Activated T-helper 9 cell treated with anti-CD3 and anti-CD28 coated beads, Interleukin-2, amount 50 U/mL, for 16 hours (primary cell): Measurements from ENCODE around the gene RAD9A.

Source experiments
- DNase-seq: peaks from one replicate; pipeline ENCODE4 v3.0.0-alpha.2; 2020; ENCODE audit warnings: low read depth

RAD9A gene

DNA sequence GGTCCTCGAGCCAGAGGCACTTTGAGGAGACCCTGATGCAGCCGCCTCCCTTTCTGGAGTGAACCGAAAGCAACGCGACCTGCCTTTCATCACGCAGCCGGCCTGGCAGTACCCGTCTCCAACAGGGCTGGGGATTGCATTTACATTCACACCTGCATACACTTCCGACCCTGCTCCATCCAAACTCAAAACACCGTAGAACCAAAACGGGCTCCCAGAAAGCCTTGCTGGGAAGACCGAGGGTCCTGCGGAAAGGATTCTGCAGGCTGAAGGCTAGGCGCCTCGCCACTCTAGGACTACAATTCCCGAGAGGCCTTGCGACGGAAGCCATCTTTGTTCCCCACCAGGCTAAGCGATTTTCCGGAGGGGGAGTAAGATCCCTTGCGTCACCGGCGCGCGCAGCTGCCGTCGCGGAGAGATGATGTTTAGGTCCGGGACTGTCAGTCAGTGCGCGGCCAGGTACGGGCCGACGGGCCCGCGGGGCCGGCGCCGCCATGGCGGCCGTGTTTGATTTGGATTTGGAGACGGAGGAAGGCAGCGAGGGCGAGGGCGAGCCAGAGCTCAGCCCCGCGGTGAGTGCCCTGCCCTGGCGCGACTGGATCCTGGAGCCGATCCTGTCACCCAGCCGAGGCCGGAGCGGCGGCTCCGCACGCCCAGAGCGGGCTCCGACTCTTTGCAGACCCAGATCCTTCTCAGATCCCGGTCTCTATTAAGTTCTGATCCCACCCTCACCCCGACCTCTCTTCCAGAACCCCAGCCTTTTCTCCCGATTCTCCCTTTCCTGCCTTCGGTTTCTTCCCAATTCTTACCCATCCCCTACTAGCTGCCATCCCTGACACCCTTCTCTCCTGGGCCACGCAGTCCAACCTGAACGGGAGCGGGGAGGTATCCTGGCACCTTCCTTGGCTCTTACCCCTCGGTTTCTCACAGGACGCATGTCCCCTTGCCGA, 36.5 kb downstream of the RAD9A start, which contains the start of gene RPS6KB2:
Gene RPS6KB2 (plus strand): TSS at position 443 of the 950 bp plus-strand sequence. CDS start 52 bp downstream, at position 495.
- DNase-seq, result peak; percentile 98

DNA sequence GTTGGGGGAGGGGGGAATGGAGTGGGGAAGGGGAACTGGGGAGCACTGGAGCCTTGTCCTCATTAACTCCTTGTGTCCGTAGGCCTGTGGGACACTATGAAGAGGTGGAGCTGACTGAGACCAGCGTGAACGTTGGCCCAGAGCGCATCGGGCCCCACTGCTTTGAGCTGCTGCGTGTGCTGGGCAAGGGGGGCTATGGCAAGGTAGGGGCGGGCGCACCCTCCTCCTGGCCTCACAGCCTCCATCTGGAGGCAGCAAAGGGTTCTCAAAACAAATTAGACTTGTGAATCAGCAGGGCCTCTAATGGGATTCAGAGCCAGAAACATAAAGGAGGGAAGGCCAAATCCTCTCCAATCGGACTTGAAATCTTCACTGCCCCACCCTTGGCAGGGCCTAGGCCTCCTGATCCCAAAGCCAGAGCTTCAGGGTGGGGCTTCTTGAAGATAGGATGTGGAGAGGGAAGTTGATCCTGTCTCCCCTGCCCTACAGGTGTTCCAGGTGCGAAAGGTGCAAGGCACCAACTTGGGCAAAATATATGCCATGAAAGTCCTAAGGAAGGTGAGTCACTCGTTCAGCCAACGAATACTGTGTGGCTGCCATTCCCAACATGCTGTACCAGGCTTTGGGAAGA, 37.4 kb downstream of the RAD9A start:
- no peak for DNase-seq

DNA sequence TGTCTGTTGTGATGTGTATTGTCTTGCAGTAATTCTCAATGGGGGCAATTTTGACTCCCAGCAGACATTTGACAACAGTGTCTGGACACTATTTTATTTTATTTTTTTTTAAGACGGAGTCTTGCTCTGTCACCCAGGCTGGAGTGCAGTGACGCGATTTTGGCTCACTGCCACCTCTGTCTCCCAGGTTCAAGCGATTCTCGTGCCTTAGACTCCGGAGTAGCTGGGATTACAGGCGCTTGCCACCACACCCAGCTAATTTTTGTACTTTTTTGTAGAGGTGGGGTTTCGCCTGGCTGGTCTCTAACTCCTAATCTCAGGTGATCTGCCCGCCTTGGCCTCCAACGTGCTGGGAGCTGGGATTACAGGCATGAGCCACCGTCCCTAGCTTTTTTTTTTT, 37.9 kb downstream of the RAD9A start:
- no peak for DNase-seq

DNA sequence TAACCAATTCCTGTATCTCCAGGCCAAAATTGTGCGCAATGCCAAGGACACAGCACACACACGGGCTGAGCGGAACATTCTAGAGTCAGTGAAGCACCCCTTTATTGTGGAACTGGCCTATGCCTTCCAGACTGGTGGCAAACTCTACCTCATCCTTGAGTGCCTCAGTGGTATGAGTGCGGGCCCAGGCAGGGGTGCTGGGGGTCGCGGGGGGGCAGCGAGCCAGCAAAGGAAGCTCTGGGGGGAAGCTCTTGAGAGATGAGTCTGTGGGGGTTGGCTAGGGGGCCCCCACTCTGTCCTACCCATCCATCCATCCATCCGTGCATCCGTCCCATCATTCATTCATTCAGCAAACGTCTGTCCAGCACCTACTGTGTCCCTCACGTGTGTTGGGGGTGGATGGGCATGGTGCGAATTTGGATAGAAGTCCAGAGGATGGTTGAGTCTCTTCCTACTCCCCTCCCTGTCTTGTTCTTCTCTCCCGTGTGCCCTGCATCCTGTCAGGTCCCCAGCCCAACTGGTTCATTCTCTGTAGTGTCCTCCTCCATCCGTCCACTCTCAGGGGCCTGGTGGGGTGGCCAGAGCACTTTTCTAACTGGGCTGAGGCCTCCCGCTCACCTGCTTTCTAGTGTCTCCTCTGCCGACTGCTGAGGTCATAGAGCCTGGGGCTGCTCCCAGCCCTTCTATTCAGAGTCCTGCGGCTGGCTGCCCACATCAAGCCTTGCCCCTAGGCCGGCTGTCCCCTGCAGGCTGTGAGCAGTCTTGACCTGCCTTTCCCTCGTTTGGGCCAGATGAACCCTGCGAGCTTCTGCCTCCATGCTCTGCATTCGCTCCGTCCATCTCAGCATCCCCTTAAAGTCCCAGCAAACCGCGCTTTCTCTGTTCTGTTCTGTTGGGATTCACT, 39.8 kb downstream of the RAD9A start:
- DNase-seq, result no peak

DNA sequence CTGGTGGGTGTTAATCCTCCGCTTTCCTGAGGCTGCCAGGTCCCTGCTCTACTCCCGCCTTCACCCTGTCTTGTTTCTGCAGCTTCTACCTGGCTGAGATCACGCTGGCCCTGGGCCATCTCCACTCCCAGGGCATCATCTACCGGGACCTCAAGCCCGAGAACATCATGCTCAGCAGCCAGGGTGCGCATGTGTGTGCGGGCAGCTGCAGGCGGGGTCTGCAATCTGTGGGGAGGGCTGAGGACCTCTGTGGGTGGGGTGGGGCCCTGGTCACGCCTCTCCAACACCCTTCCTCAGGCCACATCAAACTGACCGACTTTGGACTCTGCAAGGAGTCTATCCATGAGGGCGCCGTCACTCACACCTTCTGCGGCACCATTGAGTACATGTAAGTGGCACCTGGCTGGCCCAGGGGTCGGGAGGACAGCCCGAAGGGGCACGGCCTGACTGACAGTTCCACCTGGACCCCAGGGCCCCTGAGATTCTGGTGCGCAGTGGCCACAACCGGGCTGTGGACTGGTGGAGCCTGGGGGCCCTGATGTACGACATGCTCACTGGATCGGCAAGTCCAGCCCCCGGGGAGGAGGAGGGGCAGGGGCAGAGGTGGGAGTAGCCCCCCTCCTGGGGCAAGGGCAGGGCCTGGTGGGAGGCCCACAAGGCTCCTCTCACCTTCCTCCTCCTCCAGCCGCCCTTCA, 41.0 kb downstream of the RAD9A start:
- DNase-seq, result no peak

DNA sequence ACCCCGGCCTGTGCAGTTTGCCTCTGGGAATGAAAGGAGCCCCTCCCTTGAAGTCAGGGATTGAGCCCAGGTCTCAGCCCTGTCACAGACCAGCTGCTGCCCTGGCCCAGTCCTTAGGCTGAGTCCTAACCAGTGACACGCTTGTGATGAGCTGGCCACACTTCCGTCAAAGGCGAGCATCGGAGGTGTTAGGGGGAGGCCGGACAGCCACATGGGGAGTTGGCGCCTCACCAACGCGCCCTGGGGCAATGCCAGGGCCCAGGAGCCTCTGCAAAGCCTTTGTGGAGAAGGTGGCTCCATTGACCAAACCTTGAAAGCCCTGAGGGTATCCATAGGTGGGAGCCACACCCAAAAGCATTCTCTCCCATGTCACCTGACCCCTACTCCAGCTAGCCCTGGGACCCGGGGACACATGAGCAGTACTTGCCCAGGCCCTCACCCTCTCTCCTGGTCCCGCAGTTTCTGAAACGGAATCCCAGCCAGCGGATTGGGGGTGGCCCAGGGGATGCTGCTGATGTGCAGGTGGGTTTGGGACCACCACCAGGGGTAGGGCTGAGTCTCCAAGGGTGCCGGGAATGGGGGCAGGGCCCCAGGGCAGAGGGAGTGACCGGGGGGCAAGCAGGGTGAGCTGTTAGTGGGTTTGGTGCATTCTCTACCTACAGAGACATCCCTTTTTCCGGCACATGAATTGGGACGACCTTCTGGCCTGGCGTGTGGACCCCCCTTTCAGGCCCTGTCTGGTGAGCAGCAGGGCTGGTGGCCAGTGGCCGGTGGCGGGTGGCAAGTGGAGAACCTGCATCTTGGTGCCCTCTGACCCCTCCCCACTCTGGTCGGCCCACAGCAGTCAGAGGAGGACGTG, 42.0 kb downstream of the RAD9A start:
- no peak for DNase-seq

DNA sequence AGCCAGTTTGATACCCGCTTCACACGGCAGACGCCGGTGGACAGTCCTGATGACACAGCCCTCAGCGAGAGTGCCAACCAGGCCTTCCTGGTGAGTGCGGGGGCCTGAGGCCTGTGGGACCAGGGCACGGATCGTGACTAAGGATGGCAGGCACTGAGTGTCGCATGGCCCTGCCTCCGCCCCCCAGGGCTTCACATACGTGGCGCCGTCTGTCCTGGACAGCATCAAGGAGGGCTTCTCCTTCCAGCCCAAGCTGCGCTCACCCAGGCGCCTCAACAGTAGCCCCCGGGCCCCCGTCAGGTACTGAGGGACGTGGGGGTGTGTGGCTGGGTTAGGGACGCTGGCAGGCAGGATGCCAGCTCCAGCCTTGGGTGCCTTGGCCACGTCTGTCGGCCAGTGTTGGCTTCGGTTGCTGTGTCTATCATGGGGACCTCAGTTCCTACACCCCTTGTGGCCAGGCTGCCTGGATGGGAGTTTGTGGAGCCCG, 42.7 kb downstream of the RAD9A start:
- DNase-seq, result no peak

DNA sequence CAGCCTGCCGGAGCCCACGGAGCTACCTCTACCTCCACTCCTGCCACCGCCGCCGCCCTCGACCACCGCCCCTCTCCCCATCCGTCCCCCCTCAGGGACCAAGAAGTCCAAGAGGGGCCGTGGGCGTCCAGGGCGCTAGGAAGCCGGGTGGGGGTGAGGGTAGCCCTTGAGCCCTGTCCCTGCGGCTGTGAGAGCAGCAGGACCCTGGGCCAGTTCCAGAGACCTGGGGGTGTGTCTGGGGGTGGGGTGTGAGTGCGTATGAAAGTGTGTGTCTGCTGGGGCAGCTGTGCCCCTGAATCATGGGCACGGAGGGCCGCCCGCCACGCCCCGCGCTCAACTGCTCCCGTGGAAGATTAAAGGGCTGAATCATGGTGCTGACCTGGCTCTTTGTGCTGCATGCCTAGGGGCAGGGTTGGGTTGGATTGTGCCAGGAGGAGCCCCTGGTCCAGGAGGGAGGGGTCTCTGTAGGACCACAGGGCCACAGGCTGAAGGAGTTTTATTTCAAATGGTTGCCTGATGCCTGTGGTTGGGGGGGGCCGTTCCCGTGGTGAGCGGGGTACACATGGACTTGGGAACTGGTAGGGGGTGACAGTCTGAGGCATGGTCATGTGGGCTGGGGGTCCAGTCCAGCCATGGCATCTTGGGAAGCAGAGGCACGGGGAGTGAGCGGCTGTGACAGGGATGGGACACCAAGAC, 43.4 kb downstream of the RAD9A start:
- DNase-seq, result no peak

DNA sequence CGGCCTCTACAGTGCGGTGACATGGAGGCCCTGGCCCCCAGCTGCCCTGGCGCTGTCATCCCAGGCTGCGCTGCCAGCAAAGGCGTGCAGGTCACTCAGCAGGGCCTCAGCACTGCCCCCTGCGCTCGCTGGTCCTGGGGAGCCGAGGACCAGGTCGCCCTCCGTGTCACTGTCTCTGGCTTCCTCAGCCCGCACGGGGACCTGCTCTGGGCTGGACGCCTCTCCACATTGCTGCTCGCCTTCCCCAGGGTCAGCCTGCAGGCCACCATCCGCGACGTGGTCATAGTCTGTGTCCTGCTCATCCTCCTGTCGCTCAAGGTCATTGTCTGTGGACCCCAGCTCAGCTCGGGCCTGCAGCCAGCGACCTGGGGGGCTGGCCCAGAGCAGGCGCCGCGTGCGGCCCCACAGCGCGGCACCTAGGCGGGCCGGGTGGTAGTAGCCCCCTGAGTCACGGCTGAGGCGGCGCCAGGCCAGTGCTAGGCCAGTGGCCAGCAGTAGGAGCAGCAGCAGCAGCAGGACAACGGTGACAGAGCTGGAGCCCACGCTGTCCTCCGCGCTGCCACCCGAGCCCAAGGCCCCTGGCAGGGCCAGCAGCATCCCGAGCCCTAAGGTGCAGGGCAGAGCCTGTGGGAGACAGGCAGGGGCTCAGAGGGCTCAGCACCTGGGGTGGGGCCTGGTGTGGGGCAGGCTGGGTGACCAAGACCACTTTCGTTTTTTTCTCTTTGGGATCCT, 44.1 kb downstream of the RAD9A start:
- no peak for DNase-seq

DNA sequence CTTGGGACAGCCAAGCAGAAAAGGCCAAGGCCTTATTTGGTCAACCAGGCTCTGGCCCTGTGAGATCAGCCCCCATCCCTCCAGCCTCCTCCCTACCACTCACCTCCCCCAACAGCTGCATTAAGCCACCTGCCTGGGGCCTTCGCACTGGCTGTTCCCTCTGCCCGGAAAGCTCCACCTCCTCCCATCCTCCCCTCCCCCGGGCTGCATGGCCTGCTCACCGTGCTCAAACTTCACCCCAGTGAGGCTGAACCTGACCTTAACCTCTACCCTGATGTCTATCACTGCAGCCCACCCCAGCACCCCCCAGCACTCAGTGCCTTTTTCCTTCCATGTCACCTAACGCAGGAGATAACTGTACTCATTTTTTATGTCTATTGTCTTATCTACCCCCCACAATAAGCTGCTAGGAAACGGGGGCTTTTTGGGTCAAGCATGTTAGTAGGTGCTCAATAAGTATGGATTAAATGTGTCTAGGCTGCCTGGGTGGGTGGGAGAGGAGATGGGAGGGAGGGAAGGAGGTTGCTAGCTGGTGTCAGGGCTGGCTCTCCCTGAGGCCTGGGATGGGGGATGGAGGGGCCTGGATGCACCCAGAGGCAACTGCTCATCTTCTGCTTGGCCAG, 44.8 kb downstream of the RAD9A start:
- no peak for DNase-seq

DNA sequence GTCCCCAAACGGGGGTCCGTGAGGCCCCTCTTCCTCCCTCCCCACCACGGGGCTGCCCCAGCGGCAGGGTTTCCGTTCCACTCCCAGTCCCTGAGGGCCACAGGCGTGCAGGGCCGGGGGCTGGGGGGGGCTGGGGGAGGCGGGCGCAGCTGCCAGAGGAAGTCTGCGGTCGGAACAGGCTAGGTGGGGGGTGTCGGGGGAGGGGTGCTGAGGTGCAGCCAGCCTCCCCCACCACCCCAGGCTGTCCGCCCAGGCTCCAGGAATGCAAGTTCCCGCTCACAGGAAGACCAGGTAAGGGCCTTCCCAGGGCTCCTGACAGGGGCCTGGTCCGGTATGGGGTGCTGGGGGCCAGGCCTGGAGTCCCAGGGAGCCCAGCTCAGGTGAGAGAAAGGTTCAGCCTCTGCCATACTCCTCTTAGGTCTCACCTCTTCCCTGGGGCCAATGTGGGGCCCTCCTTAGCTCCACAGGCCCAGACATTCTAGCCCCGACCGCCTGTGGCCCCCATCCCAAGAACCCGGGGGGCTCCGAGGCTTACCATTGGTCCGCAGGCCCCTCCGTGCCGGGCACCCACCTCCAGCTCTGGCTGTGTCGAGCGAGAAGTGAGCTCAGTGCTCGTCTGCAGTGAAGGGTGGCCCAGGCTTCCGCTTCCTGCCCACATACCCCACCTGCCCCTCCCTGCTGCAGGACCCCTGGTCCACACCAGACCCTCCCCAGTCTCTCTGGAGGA, 45.5 kb downstream of the RAD9A start, which contains the start of gene PTPRCAP:
Gene PTPRCAP (minus strand): TSS at position 601 of the 727 bp plus-strand sequence. CDS start 63 bp downstream, at position 538.
- DNase-seq, result peak; percentile 60

DNA sequence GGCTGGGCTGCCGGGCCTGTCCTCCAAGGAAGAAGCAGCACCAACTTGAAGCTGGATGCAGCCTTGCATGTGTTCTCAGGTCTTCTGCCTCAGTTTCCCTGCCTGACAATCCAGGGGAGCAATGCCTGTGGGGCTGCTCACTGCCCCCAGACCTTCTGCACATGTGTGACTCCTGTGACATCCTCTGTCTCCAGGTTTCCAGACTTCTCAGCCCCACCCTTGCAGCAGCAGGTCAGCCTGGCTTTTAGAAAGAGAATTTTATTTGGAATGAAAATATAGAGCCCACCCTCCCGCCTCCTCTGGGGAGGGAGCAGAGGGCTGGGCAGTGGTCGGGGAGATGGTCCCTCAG, 46.0 kb downstream of the RAD9A start:
- no peak for DNase-seq

DNA sequence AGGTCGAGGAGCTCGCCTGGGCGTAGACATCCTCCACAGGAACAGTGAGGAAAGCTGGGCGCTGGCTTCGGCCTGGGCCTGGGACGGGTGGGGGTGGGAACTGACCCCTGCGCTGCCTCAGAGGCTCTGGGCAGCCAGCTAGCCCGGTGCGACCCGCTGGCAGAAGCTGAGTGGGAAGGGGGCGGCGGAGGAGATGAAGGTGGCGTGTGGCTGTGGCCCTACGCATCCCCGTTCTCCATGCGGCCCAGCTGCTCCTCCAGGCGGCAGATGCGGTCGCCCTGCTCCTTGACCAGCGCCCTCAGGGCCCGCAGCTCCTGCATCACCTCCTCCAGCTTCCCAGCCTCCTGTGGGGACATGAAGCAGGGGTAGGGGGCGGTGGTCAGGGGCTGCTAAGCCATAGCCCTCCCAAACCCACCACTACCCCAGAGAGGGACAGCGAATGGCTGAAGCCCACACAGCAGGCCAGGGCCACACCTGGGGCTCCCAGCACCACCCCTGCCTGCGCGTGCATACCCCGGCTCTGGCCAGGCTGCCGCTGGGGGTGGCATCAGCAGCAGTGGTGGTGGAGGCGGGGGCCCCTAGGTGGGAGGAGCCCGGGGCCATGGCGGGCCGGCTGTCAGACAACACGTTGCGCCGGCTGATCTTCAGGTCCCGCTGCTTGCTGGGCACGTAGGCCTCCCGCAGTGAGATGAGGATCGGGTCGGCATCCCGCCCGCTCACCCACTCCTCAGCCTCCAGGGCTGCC, 46.5 kb downstream of the RAD9A start:
- peak; percentile 69 for DNase-seq

DNA sequence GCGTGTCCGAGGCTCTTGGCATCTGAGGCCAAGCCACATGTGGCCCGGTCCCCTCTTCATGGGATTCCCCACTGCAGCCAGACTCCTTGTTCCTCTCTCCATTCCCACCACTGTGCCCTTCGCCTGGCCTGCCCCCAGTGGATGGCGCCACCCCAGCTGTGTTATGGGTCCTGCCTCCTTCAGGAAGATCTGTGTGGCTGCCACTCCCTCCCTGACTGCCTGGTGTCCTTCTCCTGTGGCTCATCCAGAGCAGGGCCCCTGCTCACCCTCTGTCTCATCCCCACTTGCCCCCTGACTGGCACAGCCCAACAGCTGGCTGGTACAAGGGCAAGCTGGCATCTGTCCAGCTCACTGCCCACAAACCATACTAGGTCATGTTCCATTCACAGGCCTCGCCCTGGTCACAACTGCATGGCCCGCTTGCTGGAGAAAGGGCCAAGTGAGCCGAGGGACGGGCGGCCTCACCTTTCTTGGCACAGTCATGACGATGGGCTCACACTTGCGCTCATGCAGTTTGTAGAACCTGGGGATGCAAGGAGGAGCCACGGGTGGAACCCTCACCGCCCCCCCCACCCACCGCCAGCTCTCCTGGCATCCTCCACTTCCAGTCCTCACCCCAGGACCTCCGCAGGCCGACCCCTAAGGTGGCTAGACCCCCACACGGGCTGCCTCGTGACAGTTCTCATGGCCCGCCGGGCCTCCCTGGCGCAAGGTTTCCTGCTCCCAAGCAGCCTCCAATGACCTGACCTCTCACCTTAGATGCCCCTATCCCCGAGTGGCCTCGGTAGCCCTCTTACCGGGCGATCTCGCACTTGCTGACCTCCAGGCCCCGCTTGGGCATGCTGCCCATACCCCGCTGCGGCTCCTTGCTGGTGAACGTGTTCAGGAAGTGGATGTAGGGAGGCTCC, 47.8 kb downstream of the RAD9A start:
- no peak for DNase-seq

DNA sequence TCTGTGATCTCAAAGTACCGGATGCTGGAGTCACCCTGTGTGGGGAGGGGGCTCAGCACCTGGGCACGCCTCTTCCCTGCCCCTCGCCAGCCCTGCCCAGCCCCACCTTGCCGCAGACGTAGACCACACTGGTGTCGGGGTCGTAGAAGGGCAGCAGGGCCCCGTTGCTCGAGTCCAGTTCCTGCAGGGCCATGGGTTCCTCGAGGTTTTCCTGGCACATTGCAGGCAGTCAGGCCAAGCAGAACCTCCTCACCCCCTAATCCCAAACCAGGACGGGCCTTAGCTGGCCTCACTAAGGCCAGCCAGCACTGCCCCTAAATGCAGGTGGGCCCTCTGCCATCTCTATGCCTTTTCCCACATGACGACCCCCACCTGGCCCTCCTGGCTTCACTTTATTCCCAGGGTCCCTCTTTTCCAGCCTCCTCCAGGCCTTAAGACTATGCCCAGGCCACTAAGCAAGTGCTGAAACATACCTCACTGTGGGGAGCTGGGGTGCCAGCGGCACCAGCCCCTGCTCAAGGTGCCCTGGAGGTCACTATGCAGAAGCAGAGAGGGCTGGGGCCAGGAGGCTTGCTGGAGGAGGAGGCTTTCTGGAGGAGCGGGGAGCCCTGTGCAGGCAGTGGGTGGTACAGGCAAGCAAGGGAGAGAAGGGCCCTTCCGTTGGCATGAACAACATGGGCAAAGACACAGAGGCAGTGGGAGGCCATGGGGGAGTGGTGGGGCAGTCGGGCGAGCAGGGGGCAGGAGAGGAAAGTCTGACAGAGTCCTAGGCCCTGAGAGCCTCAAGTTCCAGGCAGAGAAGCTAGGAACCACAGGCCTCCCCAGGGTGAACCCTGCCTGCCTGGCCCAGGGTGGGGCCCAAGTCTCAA, 48.7 kb downstream of the RAD9A start:
- DNase-seq, result no peak
